Mucosa of descending colon (tissue), 3 donors: ENCODE measurements around the gene SAMD11. TPM values are rescaled to one million over a fixed set of nuclear protein-coding genes. Genes with fewer than 3 reads are reported as not detected.
A peak's percentile ranks its signal among the peaks of the same experiment; 100 is the strongest.

ENCODE experiments used
- ATAC-seq: fragments of 200-7000 bp; cut with Tn5 transposase; one replicate; pipeline ENCODE4 v1.9.1; 2020; ENCODE audit warnings: mild to moderate bottlenecking, moderate library complexity
- DNase-seq, 3 donors: peaks; one replicate each; pipeline ENCODE4 v3.0.0-alpha.2; 2020
- H3K36me3 ChIP-seq: fragments of 200-600 bp; one replicate; pipeline ENCODE4 v1.8.0; 2021; ENCODE audit warnings: low read depth, mild to moderate bottlenecking
- H3K4me1 ChIP-seq: fragments of 200-600 bp; one replicate; pipeline ENCODE4 v1.8.0; 2021; ENCODE audit warnings: low read depth, mild to moderate bottlenecking
- H3K4me3 ChIP-seq: fragments of 200-600 bp; one replicate; pipeline ENCODE4 v1.8.0; 2021; ENCODE audit warnings: mild to moderate bottlenecking
- H3K9me3 ChIP-seq: fragments of 200-600 bp; one replicate; pipeline ENCODE4 v1.8.0; 2021; ENCODE audit warnings: mild to moderate bottlenecking
- CTCF ChIP-seq: fragments of 200-600 bp; IDR thresholded peaks from one replicate; pipeline ENCODE4 v1.8.0; 2022; ENCODE audit warnings: antibody characterized with exemption, mild to moderate bottlenecking
- intact Hi-C, 2 donors: fragments of 100-400 bp; cut with DNase I in 1 of 2; cut with micrococcal nuclease in 1 of 2; formaldehyde crosslinking; loops; one replicate each; pipeline versions ENCODE4 v1.11.0 to v1.11.1; 2022; cut with DNase I, micrococcal nuclease
- total RNA-seq, 3 donors: library from RNA; stranded (reverse); fragmentation: NEBNext Ultra II Directional in 2 of 3; extraction: Animal tissue kit (Norgen Biotek cat#: 25700) in 2 of 3; gene quantifications; one replicate each; pipeline versions ENCODE4 v1.2.1 to v1.2.4, GENCODE V29; 2021 to 2023
- donor health status: DM: no; HTN: no; CAD: no; lungs with moderate emphysema.
- donor health status: DM: no; HTN: no; CAD: no.
- donor health status: DM: no; HTN: yes; CAD: no.

SAMD11 gene
- total RNA-seq, 3 donors from 2014 or later: 2.2 to 4.3 (median 2.7) TPM

DNA sequence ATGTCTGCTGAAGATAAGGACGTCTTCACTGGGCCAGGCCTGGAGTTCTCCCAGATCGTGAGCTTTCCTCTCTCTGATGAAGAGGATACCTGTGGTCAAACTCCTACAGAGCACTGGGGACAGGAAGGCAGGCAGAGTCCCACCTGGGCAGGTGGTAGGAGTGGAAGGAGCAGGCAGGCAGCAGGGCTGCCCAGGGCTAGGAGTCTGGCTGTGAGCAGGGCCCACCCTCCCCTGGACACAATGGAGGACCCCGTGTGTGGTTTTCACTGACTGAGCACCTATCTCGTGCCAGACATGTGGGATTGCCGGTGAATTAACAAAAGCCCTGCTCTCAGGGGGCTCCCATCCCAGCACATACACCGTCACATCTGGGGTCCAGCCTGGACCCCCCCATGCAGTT is 4.9 kb upstream of the SAMD11 start:
- TF ChIP-seq CTCF: no peak
- ATAC-seq: no peak
- DNase-seq: peak in 1 of 3 donors; percentile 20
- Histone ChIP-seq H3K9me3 (no peaks in the 10 kb centered on the region), H3K4me3 (no peak overlapping the region), H3K4me1 (peaks cover 18% of the 10 kb centered on the region), H3K36me3 (no peaks in the 10 kb centered on the region)
- intact Hi-C loops: no loop called here

DNA sequence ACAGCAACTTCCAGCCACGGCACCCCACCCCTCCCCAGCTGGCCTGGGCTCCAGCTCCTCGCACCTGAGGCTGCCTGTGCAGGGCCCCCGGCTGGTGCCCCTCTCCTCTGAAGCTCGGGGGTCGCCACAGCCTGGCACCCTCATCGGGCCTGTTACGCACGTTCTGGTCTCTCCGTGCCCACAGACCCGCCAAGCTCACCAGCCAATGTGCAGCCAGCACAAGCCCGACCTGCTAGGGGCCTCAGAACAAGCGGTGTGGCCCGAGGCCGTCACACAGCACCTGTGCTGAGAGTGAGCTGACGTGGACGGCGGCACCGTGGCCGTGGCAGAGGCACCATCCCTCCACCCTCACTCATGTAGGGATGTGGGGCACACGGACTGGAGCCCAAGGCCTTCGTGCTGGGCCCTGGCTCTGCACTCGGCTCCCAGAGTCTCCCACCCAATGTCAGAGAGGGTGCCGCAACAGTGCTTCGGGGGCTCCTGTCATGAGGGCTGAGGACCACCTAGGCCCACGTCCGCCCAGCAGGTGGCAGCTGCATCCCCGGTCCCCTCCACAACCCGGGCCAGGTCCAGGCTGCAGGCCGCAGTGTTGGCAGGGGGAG is 4.4 kb upstream of the SAMD11 start:
- intact Hi-C loops: no loop called here
- Histone ChIP-seq H3K36me3 (no peaks in the 10 kb centered on the region), H3K4me3 (no peak overlapping the region), H3K9me3 (no peaks in the 10 kb centered on the region), H3K4me1 (peaks cover 18% of the 10 kb centered on the region)
- no peak for ATAC-seq
- DNase-seq: peak in 1 of 3 donors; percentile 16
- TF ChIP-seq CTCF: no peak

- no peak for ATAC-seq
Measured at GRCh38 chr1:920010-920409, 3.7 kb upstream of the SAMD11 start.

DNA sequence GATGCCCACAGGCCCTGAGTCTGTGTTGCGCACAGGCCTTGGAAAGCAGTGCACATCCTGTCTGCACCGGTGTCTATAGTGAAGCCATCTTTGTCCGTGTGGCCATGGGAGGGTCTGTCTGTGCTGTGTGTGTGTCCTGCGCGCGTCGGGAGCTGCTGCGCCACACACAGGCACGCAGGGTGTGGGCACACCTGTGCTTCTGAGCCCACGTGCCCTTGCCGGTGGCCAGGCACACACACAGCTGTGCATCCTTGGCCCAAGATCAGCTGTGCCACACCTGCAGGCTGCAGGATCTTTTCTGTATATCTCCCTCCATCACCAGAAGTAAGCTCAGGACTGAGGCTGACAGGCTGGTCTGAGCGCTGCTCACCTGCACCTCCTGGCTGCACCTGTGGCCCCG is 3.2 kb upstream of the SAMD11 start:
- DNase-seq (no peak), ATAC-seq (no peak)
- H3K36me3 ChIP-seq: no peaks in the 10 kb centered on the region
- no peak for TF ChIP-seq CTCF
- intact Hi-C loops: no loop called here
- H3K4me1 ChIP-seq: peaks cover 26% of the 10 kb centered on the region
- no peak overlapping the region for H3K4me3 ChIP-seq
- H3K9me3 ChIP-seq: no peaks in the 10 kb centered on the region

More at GRCh38 chr1:920010-920409, 3.7 kb upstream of the SAMD11 start:
- no peak for TF ChIP-seq CTCF
- intact Hi-C loops: no loop called here
- no peaks in the 10 kb centered on the region for H3K9me3 ChIP-seq
- peak in 1 of 3 donors; percentile 26 for DNase-seq
- no peak overlapping the region for H3K4me3 ChIP-seq
- peaks cover 23% of the 10 kb centered on the region for H3K4me1 ChIP-seq
- H3K36me3 ChIP-seq: no peaks in the 10 kb centered on the region

DNA sequence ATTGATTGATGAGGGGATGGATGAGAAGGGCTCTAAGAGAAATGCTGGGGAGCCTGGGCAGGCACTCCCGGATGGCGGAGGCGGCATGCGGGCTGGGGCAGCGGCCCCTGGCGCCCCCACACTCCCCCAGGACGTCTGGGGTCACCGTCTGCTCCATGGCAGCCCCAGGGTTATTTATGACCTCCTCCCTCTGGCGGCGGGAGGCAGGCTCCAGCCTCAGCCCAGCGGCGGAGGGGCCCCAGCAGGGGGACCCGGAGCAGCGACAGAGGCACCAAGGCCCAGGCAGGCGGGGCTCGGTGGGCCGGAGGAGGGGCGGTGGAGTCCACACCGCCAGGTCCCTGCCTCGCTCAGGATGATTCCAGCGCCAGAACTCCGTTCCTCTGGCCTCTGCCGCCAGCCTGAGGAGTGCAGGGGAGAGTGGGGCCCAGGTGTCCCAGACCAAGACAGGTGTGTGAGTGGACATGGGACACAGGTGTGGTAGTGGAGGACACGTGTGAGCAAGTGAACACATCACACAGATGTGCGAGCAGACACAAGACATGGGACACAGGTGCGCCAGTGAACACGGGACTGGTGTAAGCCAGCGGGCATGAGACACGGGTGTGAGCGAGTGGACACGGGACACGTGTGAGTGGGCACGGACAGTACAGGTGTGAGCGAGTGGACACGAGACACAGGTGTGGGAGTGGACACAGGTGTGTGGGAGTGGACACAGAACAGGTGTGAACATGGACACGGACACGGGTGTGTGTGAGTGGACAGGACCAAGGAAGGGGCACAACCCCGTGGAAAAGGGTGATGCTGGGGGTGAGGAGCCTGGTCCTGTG is 2.5 kb upstream of the SAMD11 start:
- H3K4me1 ChIP-seq: peaks cover 31% of the 10 kb centered on the region
- no peak for TF ChIP-seq CTCF
- no peak overlapping the region for H3K4me3 ChIP-seq
- ATAC-seq (peak; percentile 78), DNase-seq (peak in 2 of 3 donors; percentile 79 to 80)
- H3K36me3 ChIP-seq: no peaks in the 10 kb centered on the region
- intact Hi-C loops: no loop called here
- no peaks in the 10 kb centered on the region for H3K9me3 ChIP-seq
